ENCODE data around the gene LIG1.

GRCh38 chr19:48123907-48124651, 46.1 kb downstream of the LIG1 start:
- TF ChIP-seq, protein P1, sequence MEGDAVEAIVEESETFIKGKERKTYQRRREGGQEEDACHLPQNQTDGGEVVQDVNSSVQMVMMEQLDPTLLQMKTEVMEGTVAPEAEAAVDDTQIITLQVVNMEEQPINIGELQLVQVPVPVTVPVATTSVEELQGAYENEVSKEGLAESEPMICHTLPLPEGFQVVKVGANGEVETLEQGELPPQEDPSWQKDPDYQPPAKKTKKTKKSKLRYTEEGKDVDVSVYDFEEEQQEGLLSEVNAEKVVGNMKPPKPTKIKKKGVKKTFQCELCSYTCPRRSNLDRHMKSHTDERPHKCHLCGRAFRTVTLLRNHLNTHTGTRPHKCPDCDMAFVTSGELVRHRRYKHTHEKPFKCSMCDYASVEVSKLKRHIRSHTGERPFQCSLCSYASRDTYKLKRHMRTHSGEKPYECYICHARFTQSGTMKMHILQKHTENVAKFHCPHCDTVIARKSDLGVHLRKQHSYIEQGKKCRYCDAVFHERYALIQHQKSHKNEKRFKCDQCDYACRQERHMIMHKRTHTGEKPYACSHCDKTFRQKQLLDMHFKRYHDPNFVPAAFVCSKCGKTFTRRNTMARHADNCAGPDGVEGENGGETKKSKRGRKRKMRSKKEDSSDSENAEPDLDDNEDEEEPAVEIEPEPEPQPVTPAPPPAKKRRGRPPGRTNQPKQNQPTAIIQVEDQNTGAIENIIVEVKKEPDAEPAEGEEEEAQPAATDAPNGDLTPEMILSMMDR (IDR thresholded peaks at IDR 0.05) = no peak
- no peak for TF ChIP-seq POLR2A (IDR thresholded peaks at IDR 0.05)
